HL-60 (cell line): ENCODE data around the gene TMCC3.

Source experiments
- DNase-seq, 2 experiments: peaks; one replicate each; pipeline ENCODE4 v3.0.0-alpha.2; 2010 to 2020; ENCODE audit warnings: low read depth in 1 of 2, low spot score in 1 of 2
- H3K27ac ChIP-seq: fragments of 250-450 bp; sonication (Bioruptor Pico); replicated peaks from 2 replicates; pipeline ENCODE4 v1.5.1; 2020; ENCODE audit warnings: mild to moderate bottlenecking, moderate library complexity
- H3K27me3 ChIP-seq: fragments of 250-450 bp; sonication (Bioruptor Pico); 2 replicates; pipeline ENCODE4 v1.5.1; 2021; ENCODE audit warnings: mild to moderate bottlenecking, moderate library complexity; ENCODE audit not compliant: insufficient read depth, poor library complexity, severe bottlenecking
- H3K4me3 ChIP-seq: replicated peaks from 2 replicates; pipeline ENCODE4 v1.5.1; 2011; ENCODE audit warnings: mild to moderate bottlenecking, control low read depth, low read length; ENCODE audit not compliant: insufficient read depth
- CTCF ChIP-seq: IDR thresholded peaks from one replicate; pipeline ENCODE4 v1.5.1; 2011; ENCODE audit warnings: low read length, control low read depth, inconsistent platforms; ENCODE audit not compliant: insufficient read depth
- GABPA ChIP-seq: IDR thresholded peaks from 2 replicates; pipeline ENCODE4 v1.6.1; 2012; ENCODE audit warnings: low read depth
- POLR2AphosphoS5 ChIP-seq: IDR thresholded peaks from 2 replicates; pipeline ENCODE4 v1.6.1; 2012; ENCODE audit warnings: low read depth
- REST ChIP-seq: IDR thresholded peaks from 2 replicates; pipeline ENCODE4 v1.6.1; 2012; ENCODE audit warnings: low read depth; ENCODE audit not compliant: insufficient replicate concordance
- SPI1 ChIP-seq: IDR thresholded peaks from 2 replicates; pipeline ENCODE4 v1.6.1; 2012; ENCODE audit warnings: low read depth, mild to moderate bottlenecking, borderline replicate concordance

TMCC3 gene

DNA sequence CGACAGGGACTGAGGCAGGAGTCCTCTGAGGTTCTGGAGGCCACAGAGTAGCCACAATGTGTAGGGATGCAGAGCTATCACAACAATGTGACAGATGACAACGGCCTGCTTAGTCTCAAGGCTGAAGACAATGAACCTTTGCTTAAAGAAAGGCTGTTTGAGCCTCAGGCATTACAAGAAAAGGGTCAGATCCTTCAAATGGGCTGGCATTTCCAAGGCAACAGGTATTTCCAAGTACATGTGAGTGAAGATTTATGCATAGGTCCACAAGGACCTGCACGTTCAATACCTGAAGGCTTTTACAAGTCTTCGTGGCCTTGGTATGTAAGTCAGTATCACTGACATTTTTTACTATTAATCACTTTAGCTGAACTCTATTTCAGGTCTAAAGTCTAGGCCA is 62.0 kb downstream of the TMCC3 start:
- no peak for DNase-seq
- Histone ChIP-seq H3K27me3 (no peaks in the 10 kb centered on the region), H3K4me3 (no peak overlapping the region), H3K27ac (no peak overlapping the region)
- no peak for TF ChIP-seq CTCF
- TF ChIP-seq POLR2AphosphoS5 = no peak

DNA sequence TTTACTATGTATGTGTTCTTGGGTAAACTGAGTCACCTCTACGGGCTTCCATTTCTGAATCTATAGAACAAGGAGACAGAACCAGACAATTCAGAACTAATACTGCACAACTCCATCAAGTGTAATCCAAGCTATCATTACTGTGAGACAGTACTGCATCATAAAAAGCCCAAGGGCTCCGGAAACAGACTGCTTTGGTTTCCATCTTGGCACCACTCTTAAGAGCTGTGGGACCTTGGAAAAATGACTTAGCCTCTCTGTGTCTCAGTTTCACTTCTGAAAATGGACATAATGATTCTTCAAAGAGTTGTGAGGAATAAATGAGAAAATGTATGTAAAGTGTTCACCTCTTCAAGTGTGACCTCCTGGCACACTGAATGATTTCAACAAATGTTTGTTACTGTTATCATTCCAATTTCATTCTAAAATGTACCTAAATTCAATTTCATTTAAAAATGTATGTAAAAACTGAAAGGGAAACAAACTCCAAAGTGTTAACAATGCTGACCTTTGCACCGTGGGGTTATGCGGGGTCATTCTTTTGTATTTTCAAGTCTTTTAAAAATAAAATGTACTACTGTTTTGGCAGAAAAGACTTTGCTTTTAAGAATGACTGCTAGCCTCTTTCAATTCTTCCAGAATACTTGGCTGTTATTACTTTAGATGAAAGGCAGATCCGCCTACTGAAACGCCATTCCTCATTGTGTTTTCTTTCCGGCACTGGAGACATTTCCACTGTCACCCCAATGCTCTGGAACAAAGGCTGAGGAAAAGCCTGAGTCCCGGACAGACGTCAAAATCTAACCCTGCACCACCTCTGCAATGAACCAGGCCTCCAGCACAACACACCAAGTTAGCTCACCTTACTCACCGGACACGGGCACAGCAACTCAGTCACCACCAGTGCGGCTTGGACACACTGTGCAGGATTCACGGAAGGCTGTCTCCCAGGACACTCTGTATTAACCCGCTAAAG is 62.8 kb downstream of the TMCC3 start:
- TF ChIP-seq CTCF = no peak
- TF ChIP-seq REST = no peak
- no peak for TF ChIP-seq POLR2AphosphoS5
- DNase-seq = no peak
- no peak overlapping the region for H3K27ac ChIP-seq
- no peaks in the 10 kb centered on the region for H3K27me3 ChIP-seq
- H3K4me3 ChIP-seq = no peak overlapping the region

- TF ChIP-seq SPI1 = no peak
- no peak for TF ChIP-seq CTCF
- no peak for TF ChIP-seq POLR2AphosphoS5
- TF ChIP-seq GABPA = no peak
- TF ChIP-seq REST = no peak
- H3K27me3 ChIP-seq = no peaks in the 10 kb centered on the region
- H3K27ac ChIP-seq = no peak overlapping the region
- no peak overlapping the region for H3K4me3 ChIP-seq
- DNase-seq = no peak
Observed at GRCh38 chr12:94586589-94587259, 63.6 kb downstream of the TMCC3 start.
